BE2C (cell line): ENCODE data around the gene CDH22.

Experiments
- DNase-seq: peaks from one replicate; pipeline ENCODE4 v3.0.0-alpha.2; 2020
- H3K27me3 ChIP-seq: fragments of 250-450 bp; sonication (Bioruptor Pico); 2 replicates; pipeline ENCODE4 v1.5.1; 2020; ENCODE audit warnings: mild to moderate bottlenecking
- H3K36me3 ChIP-seq: fragments of 250-450 bp; sonication (Bioruptor Pico); 2 replicates; pipeline ENCODE4 v1.5.1; 2020; ENCODE audit warnings: mild to moderate bottlenecking
- H3K4me1 ChIP-seq: fragments of 250-450 bp; sonication (Bioruptor Pico); 2 replicates; pipeline ENCODE4 v1.5.1; 2020
- H3K4me3 ChIP-seq: 2 replicates; pipeline ENCODE4 v1.5.1; 2011; ENCODE audit warnings: low read depth, low read length
- H3K9me3 ChIP-seq: fragments of 250-450 bp; sonication (Bioruptor Pico); 2 replicates; pipeline ENCODE4 v1.5.1; 2020
- TF ChIP-seq, protein P1 (sequence below): IDR thresholded peaks from 2 replicates; pipeline ENCODE4 v1.5.1; 2012; ENCODE audit warnings: mild to moderate bottlenecking, low read depth, low read length

The CDH22 gene

DNA sequence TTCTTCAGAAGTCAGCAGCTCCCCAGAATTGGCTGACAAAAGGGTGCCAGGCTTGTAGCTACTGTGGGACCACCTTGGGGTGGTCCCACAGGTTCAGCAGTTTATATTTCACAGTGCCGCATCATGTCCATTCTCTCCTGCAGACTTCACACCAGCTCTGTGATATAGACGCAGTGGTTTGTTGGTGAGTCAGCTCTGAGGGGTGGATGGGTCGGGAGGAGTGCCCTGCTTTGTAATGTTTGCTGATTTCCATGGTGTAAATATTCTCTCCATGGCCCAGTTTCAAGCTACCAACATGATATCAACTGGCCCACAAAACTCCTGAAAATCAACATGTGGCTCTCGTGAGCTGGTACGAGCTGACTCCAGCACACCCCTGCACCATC, 78.2 kb downstream of the CDH22 start:
- Histone ChIP-seq H3K4me1 (peaks cover 24% of the 10 kb centered on the region), H3K4me3 (no peak overlapping the region), H3K27me3 (no peaks in the 10 kb centered on the region), H3K36me3 (no peaks in the 10 kb centered on the region), H3K9me3 (no peaks in the 10 kb centered on the region)
- DNase-seq, result no peak
- TF ChIP-seq, protein P1, sequence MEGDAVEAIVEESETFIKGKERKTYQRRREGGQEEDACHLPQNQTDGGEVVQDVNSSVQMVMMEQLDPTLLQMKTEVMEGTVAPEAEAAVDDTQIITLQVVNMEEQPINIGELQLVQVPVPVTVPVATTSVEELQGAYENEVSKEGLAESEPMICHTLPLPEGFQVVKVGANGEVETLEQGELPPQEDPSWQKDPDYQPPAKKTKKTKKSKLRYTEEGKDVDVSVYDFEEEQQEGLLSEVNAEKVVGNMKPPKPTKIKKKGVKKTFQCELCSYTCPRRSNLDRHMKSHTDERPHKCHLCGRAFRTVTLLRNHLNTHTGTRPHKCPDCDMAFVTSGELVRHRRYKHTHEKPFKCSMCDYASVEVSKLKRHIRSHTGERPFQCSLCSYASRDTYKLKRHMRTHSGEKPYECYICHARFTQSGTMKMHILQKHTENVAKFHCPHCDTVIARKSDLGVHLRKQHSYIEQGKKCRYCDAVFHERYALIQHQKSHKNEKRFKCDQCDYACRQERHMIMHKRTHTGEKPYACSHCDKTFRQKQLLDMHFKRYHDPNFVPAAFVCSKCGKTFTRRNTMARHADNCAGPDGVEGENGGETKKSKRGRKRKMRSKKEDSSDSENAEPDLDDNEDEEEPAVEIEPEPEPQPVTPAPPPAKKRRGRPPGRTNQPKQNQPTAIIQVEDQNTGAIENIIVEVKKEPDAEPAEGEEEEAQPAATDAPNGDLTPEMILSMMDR, result no peak

DNA sequence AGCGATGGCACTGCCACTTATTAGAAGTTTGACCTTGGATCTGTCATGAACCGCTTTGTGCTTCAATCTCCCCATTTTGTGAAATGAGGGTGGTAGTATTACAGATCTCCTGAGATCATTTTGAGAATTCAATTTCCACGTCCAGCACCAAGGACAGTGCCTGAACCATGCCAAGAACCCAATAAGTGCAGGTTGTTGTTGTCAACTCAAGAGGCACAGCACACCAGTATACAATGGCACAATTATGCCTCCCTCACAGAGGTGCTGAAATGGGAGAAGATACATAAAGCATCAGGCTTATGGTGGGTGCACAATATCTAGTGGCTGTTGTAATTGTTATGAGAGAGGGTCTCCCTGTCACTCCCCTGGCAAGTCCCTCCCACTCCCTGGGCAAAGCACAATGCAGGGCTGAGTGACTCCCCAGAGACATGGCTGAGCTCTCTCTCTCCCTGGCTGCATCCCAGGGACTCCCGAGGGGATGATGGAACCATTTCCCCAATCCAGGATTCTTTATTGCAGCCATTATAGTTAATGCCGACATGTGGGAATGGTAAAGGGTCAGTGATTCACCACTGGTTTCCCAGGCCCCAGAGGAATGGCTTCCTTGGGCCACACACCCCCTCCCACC, 78.7 kb downstream of the CDH22 start:
- Histone ChIP-seq H3K9me3 (no peaks in the 10 kb centered on the region), H3K27me3 (no peaks in the 10 kb centered on the region), H3K36me3 (no peaks in the 10 kb centered on the region), H3K4me3 (no peak overlapping the region), H3K4me1 (peaks cover 22% of the 10 kb centered on the region)
- TF ChIP-seq, protein P1, result no peak
- peak; percentile 68 for DNase-seq

DNA sequence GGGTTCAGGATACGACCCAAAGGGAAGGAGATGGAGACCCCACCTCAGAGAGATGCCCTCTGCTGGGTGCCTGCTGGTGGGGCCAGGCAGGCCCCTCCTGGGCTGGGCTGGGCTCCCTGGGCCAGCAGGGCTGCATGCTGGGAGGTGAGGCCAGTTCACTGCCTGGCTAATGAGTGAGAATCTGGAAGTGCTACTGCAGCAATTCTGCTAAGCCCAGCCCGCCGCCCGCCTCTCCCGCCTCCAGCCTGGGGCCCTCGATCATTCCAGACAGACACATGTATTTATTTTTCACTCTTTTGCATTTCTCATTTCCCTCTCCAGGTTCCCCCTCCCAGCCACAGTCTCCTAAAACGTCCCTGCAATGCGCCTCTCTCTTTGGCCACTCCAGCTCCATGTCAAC, 79.6 kb downstream of the CDH22 start:
- Histone ChIP-seq H3K4me1 (peaks cover 22% of the 10 kb centered on the region), H3K27me3 (no peaks in the 10 kb centered on the region), H3K36me3 (no peaks in the 10 kb centered on the region), H3K4me3 (no peak overlapping the region), H3K9me3 (no peaks in the 10 kb centered on the region)
- no peak for DNase-seq
- TF ChIP-seq, protein P1, result no peak

DNA sequence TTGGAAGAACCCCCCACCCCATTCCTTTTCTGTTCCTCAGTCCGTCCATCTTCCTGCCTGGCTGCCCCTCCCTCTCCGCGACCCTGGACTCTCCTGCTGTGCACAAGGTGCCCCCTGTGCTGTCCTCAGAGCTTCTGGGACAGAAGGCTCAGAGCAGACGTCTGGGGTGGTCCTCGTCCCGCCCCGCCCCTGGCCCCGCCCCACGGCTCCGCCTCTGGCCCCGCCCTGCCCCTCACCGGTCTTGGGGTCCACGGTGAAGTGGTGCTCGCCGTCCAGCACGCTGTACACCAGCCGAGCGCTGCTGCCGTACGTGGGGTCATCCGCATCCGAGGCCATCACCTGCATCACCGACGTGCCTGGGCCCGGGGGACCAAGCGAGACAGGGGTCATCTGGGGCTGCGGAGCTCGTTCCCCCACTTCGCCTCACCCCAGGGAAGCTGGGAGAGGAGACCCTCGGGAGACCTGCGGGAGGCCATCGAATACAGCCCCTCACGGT, 81.0 kb downstream of the CDH22 start:
- TF ChIP-seq, protein P1, result no peak
- Histone ChIP-seq H3K4me3 (no peak overlapping the region), H3K4me1 (peaks cover 21% of the 10 kb centered on the region), H3K36me3 (no peaks in the 10 kb centered on the region), H3K9me3 (no peaks in the 10 kb centered on the region), H3K27me3 (no peaks in the 10 kb centered on the region)
- no peak for DNase-seq

DNA sequence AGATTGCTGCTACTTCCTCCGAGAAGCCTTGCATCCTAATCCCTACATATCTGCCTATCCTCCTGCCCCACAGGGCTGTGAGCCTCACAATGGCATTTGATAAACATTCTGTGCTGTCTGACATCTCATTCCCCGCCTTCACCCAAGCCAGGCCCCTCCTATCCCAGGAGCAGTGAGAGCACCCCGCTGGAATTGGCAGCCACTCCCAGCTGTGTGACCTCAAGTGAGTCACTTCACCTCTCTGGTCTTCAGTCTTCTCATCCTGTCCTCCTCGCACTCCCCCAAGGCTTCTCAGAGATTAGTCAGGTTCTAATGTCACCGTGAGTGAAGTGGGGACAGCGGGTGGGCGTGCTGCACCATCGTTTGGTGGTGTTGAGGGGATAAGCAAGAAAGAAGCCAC, 81.7 kb downstream of the CDH22 start:
- DNase-seq, result no peak
- Histone ChIP-seq H3K4me1 (peaks cover 28% of the 10 kb centered on the region), H3K36me3 (no peaks in the 10 kb centered on the region), H3K9me3 (no peaks in the 10 kb centered on the region), H3K27me3 (no peaks in the 10 kb centered on the region), H3K4me3 (no peak overlapping the region)
- TF ChIP-seq, protein P1, result no peak

DNA sequence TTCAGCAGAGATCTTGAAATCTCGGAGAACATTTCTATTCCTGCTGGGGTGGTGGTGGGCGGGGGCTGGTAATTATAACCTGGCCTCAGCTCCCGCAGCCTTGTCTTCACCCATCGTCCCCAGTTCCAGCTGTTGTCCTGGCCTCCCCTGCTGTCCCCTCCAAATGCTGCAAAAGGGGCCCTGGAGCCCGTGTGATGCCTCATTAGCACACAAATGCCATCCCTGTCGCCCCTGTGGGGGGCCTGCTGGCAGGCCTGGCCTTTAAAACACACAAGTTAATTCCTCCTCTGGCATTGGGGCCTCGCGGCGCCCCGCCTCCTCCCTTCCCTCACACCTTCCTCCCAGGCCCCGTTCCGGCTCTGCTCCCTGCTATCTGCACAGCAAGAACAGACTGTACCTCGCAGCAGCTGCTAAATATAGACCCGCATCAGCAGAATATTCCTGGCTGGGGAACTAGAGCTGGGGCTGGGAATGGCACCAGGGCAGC, 85.7 kb downstream of the CDH22 start:
- Histone ChIP-seq H3K9me3 (no peaks in the 10 kb centered on the region), H3K4me3 (no peak overlapping the region), H3K27me3 (no peaks in the 10 kb centered on the region), H3K4me1 (peaks cover 31% of the 10 kb centered on the region), H3K36me3 (no peaks in the 10 kb centered on the region)
- TF ChIP-seq, protein P1, result no peak
- DNase-seq, result no peak
